ENCODE data around the gene PELI2. TPM values are rescaled to one million over a fixed set of nuclear protein-coding genes. Genes with fewer than 3 reads are reported as not detected.

The PELI2 gene
- total and polyA plus RNA-seq, 2 experiments from 2014 or later: 4.3 to 16.1 TPM

DNA sequence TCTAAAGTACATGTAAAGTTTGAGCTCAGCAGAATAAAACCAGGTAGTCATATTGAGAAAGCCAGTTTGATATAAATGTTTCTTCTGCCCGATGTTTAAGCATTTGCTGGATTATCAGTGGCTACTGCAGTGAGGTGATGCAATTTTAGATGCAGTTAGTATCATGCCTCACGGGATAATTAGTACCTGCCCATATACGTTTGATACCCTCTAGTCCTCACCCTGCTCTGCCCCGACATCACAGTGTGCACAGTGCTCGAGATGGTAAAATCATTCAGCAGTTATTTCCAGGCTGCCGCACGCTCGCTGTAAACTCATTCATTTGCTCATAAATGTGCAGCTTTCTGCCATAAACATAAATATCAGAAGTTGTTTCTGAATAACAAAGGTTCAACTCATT is 152.7 kb downstream of the PELI2 start:
- Histone ChIP-seq H3K27ac (no peak overlapping the region), H3K4me3 (no peak overlapping the region)

DNA sequence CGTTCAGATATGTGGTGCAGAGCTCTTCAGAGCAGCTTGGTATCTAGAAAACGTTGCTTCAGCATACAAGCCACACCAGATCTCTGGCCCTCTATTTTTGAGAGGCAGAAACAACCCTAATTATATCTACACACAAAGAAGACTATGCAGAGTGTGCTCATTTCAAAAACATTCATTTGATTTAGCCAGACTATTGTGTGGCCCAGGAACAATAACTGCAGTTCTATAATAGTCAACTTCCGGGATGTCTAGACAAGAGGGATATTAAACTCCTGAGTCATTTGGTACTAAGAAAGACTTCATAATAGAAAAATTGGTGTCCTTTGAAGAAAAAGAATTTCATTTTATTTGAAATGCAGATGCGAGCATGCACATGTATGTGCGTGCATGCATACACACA is 153.8 kb downstream of the PELI2 start:
- 94% methylated on average over 5 of the region's 5 CpGs for WGBS (ENCODE audit: low lambda C conversion rate, missing lambda C conversion rate)
- Histone ChIP-seq H3K4me1 (ENCODE audit: insufficient read depth) (no peaks in the 10 kb centered on the region), H3K27me3 (no peaks in the 10 kb centered on the region), H3K36me3 (replicated peaks; ENCODE audit: insufficient read depth, low read depth) (no peaks in the 10 kb centered on the region), H3K79me2 (no peaks in the 10 kb centered on the region), H3K27ac (no peak overlapping the region), H3K4me3 (no peak overlapping the region), H3K9me3 (ENCODE audit: low read depth) (no peaks in the 10 kb centered on the region), H4K20me1 (ENCODE audit: insufficient read depth, poor library complexity, severe bottlenecking) (no peaks in the 10 kb centered on the region), H2AFZ (no peak overlapping the region), H3K9me2 (replicated peaks; ENCODE audit: insufficient read depth) (no peaks in the 10 kb centered on the region), H3K4me2 (no peak overlapping the region)
- no peak for DNase-seq (ENCODE audit: low spot score)
- no peak for TF ChIP-seq EZH2phosphoT487 (IDR thresholded peaks at IDR 0.05; ENCODE audit: low read depth, severe bottlenecking, unreplicated experiment)
- no peak for TF ChIP-seq EZH2 (IDR thresholded peaks at IDR 0.05; ENCODE audit: borderline replicate concordance)
- TF ChIP-seq, protein P1, sequence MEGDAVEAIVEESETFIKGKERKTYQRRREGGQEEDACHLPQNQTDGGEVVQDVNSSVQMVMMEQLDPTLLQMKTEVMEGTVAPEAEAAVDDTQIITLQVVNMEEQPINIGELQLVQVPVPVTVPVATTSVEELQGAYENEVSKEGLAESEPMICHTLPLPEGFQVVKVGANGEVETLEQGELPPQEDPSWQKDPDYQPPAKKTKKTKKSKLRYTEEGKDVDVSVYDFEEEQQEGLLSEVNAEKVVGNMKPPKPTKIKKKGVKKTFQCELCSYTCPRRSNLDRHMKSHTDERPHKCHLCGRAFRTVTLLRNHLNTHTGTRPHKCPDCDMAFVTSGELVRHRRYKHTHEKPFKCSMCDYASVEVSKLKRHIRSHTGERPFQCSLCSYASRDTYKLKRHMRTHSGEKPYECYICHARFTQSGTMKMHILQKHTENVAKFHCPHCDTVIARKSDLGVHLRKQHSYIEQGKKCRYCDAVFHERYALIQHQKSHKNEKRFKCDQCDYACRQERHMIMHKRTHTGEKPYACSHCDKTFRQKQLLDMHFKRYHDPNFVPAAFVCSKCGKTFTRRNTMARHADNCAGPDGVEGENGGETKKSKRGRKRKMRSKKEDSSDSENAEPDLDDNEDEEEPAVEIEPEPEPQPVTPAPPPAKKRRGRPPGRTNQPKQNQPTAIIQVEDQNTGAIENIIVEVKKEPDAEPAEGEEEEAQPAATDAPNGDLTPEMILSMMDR (IDR thresholded peaks at IDR 0.05; ENCODE audit: poor library complexity): no peak

More for the DNA sequence above, 152.7 kb downstream of the PELI2 start:
- Histone ChIP-seq H3K79me2 (no peaks in the 10 kb centered on the region), H3K4me1 (ENCODE audit: insufficient read depth) (no peaks in the 10 kb centered on the region), H2AFZ (no peak overlapping the region), H3K9me2 (replicated peaks; ENCODE audit: insufficient read depth) (no peaks in the 10 kb centered on the region), H3K36me3 (replicated peaks; ENCODE audit: insufficient read depth, low read depth) (no peaks in the 10 kb centered on the region), H4K20me1 (ENCODE audit: insufficient read depth, poor library complexity, severe bottlenecking) (no peaks in the 10 kb centered on the region), H3K4me2 (no peak overlapping the region), H3K27me3 (no peaks in the 10 kb centered on the region), H3K9me3 (ENCODE audit: low read depth) (no peaks in the 10 kb centered on the region)
- 94% methylated on average over 8 of the region's 8 CpGs for whole genome bisulfite sequencing (ENCODE audit: low lambda C conversion rate, missing lambda C conversion rate)
- DNase-seq (ENCODE audit: low spot score): no peak
- TF ChIP-seq EZH2phosphoT487 (IDR thresholded peaks at IDR 0.05; ENCODE audit: low read depth, severe bottlenecking, unreplicated experiment) (no peak), EZH2 (IDR thresholded peaks at IDR 0.05; ENCODE audit: borderline replicate concordance) (no peak)
- TF ChIP-seq, protein P1 (IDR thresholded peaks at IDR 0.05; ENCODE audit: poor library complexity): no peak

DNA sequence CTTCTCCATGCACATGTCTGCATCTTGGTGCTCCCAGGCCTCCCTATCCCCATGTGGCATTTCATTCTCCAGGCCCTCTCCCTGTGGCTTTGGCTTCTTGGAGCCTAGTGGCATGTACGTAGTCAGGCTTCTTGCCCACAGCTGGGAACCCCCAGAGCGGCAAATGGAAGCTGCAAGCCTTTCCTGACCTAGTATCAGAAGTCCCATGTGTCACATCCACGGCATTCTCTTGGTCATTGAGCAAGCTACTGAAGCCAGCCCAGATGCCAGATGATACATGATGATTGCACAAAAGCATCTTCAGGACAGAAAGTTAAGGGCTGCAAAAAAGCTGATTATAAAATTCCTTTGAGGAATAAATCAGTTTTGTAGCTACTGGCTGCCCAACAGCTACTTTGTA is 154.9 kb downstream of the PELI2 start:
- Histone ChIP-seq H3K36me3 (replicated peaks; ENCODE audit: insufficient read depth, low read depth) (no peaks in the 10 kb centered on the region), H3K4me1 (ENCODE audit: insufficient read depth) (no peaks in the 10 kb centered on the region), H3K9me2 (replicated peaks; ENCODE audit: insufficient read depth) (no peaks in the 10 kb centered on the region), H4K20me1 (ENCODE audit: insufficient read depth, poor library complexity, severe bottlenecking) (no peaks in the 10 kb centered on the region), H3K9me3 (ENCODE audit: low read depth) (no peaks in the 10 kb centered on the region), H3K4me3 (no peak overlapping the region), H3K27me3 (no peaks in the 10 kb centered on the region), H2AFZ (no peak overlapping the region), H3K4me2 (no peak overlapping the region), H3K79me2 (no peaks in the 10 kb centered on the region), H3K27ac (no peak overlapping the region)
- WGBS (ENCODE audit: low lambda C conversion rate, missing lambda C conversion rate): 98% methylated on average over 3 of the region's 3 CpGs
- TF ChIP-seq EZH2 (IDR thresholded peaks at IDR 0.05; ENCODE audit: borderline replicate concordance): no peak
- DNase-seq (ENCODE audit: low spot score): no peak

DNA sequence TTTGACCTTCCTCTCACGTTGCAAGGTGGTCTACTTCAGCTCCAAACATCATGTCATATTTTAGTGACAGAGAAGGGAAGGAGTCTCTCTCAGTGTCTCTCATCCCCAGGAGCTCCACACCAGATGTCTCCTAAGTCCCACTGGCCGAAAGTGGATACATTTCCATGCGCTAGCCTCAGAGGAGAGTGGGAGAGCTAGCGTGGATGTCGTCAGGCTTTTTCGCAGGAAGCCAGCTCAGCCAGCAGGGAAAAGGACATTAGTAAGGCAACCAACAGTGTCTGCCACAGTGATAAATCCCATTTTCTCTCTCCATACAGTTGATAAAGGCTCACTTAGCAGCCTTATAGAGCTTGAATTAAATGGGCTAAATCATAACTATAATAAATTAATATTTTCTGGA is 155.7 kb downstream of the PELI2 start:
- no peak overlapping the region for H3K4me3 ChIP-seq
- no peaks in the 10 kb centered on the region for H3K79me2 ChIP-seq
- no peak overlapping the region for H3K27ac ChIP-seq
- TF ChIP-seq, protein P1 (IDR thresholded peaks at IDR 0.05; ENCODE audit: poor library complexity): no peak
- TF ChIP-seq EZH2phosphoT487 (IDR thresholded peaks at IDR 0.05; ENCODE audit: low read depth, severe bottlenecking, unreplicated experiment) (no peak), EZH2 (IDR thresholded peaks at IDR 0.05; ENCODE audit: borderline replicate concordance) (no peak)
- H3K36me3 ChIP-seq (replicated peaks; ENCODE audit: insufficient read depth, low read depth): no peaks in the 10 kb centered on the region
- no peaks in the 10 kb centered on the region for H3K9me2 ChIP-seq (replicated peaks; ENCODE audit: insufficient read depth)
- H3K4me1 ChIP-seq (ENCODE audit: insufficient read depth): no peaks in the 10 kb centered on the region
- 84% methylated on average over 6 of the region's 6 CpGs for WGBS (ENCODE audit: low lambda C conversion rate, missing lambda C conversion rate)
- no peaks in the 10 kb centered on the region for H4K20me1 ChIP-seq (ENCODE audit: insufficient read depth, poor library complexity, severe bottlenecking)
- DNase-seq (ENCODE audit: low spot score): no peak
- no peak overlapping the region for H2AFZ ChIP-seq
- H3K9me3 ChIP-seq (ENCODE audit: low read depth): no peaks in the 10 kb centered on the region
- H3K4me2 ChIP-seq: no peak overlapping the region
- H3K27me3 ChIP-seq: no peaks in the 10 kb centered on the region

All from hepatocyte (in vitro differentiated cells).